HEK293T (cell line): Measurements from ENCODE around the gene PLA2G4B.

Experiments used
- ARNT ChIP-seq: fragments of 450-650 bp; IDR thresholded peaks from 2 replicates; pipeline ENCODE4 v1.6.1; 2017; ENCODE audit warnings: mild to moderate bottlenecking
- CTBP1 ChIP-seq: fragments of 450-650 bp; IDR thresholded peaks from 2 replicates; pipeline ENCODE4 v1.6.1; 2016; ENCODE audit warnings: borderline replicate concordance
- FOXK2 ChIP-seq: fragments of 450-650 bp; IDR thresholded peaks from 2 replicates; pipeline ENCODE4 v1.6.1; 2016; ENCODE audit warnings: mild to moderate bottlenecking
- FOXM1 ChIP-seq: fragments of 450-650 bp; IDR thresholded peaks from 2 replicates; pipeline ENCODE4 v1.6.1; 2017; ENCODE audit warnings: mild to moderate bottlenecking, borderline replicate concordance
- HDGF ChIP-seq: fragments of 450-650 bp; IDR thresholded peaks from 2 replicates; pipeline ENCODE4 v1.6.1; 2017; ENCODE audit warnings: antibody characterized with exemption, borderline replicate concordance
- NFRKB ChIP-seq: fragments of 450-650 bp; IDR thresholded peaks from 2 replicates; pipeline ENCODE4 v1.6.1; 2016; ENCODE audit warnings: mild to moderate bottlenecking, moderate library complexity
- SP1 ChIP-seq: fragments of 450-650 bp; IDR thresholded peaks from 2 replicates; pipeline ENCODE4 v1.6.1; 2017
- SUZ12 ChIP-seq: fragments of 450-650 bp; IDR thresholded peaks from 2 replicates; pipeline ENCODE4 v1.6.1; 2016; ENCODE audit warnings: mild to moderate bottlenecking
- TARDBP ChIP-seq: fragments of 450-650 bp; IDR thresholded peaks from 2 replicates; pipeline ENCODE4 v1.6.1; 2016
- ZNF384 ChIP-seq: fragments of 450-650 bp; IDR thresholded peaks from 2 replicates; pipeline ENCODE4 v1.6.1; 2016

GRCh38 chr15:41885321-41885720 lies 46.7 kb downstream of the PLA2G4B start:
- TF ChIP-seq NFRKB (no peak), ZNF384 (no peak), SP1 (no peak), ARNT (no peak), FOXK2 (no peak), TARDBP (no peak), FOXM1 (no peak), CTBP1 (no peak), HDGF (no peak), SUZ12 (no peak)
